Smooth muscle cell (in vitro differentiated cells): Measurements from ENCODE around the gene KCNK13. TPM values are rescaled to one million over a fixed set of nuclear protein-coding genes. Genes with fewer than 3 reads are reported as not detected.
"Not testable (repeated sequence)": the region's sequence is repeated elsewhere in the genome, so short reads cannot be mapped to it uniquely, and the experiment has no call there.

Source experiments
- DNase-seq: peaks from one replicate; lab custom pipeline; 2025; ENCODE audit not compliant: unreplicated experiment; lab: John Stamatoyannopoulos, UW
- H2AFZ ChIP-seq: fragments of 200-600 bp; sonication (generic); 2 replicates; pipeline ENCODE4 v1.6.0; 2016; ENCODE audit warnings: antibody characterized with exemption, low read depth, mild to moderate bottlenecking
- H3F3A ChIP-seq: fragments of 200-600 bp; sonication (generic); 2 replicates; pipeline ENCODE4 v1.6.0; 2017; ENCODE audit warnings: antibody characterized with exemption, low read depth
- H3K27ac ChIP-seq: fragments of 200-600 bp; sonication (generic); 2 replicates; pipeline ENCODE4 v1.5.1; 2016; ENCODE audit warnings: low read depth, mild to moderate bottlenecking
- H3K27me3 ChIP-seq: fragments of 200-600 bp; sonication (generic); 2 replicates; pipeline ENCODE4 v1.6.1; 2016; ENCODE audit warnings: low read depth, mild to moderate bottlenecking
- H3K36me3 ChIP-seq: fragments of 200-600 bp; sonication (generic); 2 replicates; pipeline ENCODE4 v1.5.1; 2016; ENCODE audit warnings: low read depth
- H3K4me1 ChIP-seq: fragments of 200-600 bp; sonication (generic); 2 replicates; pipeline ENCODE4 v1.5.1; 2016; ENCODE audit warnings: low read depth
- H3K4me2 ChIP-seq: fragments of 200-600 bp; sonication (generic); 2 replicates; pipeline ENCODE4 v1.6.0; 2016; ENCODE audit warnings: mild to moderate bottlenecking
- H3K4me3 ChIP-seq: fragments of 200-600 bp; sonication (generic); 2 replicates; pipeline ENCODE4 v1.5.1; 2016; ENCODE audit warnings: mild to moderate bottlenecking
- H3K79me2 ChIP-seq: fragments of 200-600 bp; sonication (generic); 2 replicates; pipeline ENCODE4 v1.6.0; 2016; ENCODE audit warnings: low read depth, mild to moderate bottlenecking
- H3K9ac ChIP-seq: fragments of 200-600 bp; sonication (generic); 2 replicates; pipeline ENCODE4 v1.6.0; 2016; ENCODE audit warnings: low read depth
- H3K9me3 ChIP-seq: fragments of 200-600 bp; sonication (generic); replicated peaks from 2 replicates; pipeline ENCODE4 v1.5.1; 2016; ENCODE audit warnings: low read depth
- H4K20me1 ChIP-seq: fragments of 200-600 bp; sonication (generic); 2 replicates; pipeline ENCODE4 v1.6.0; 2016; ENCODE audit warnings: low read depth
- CTCF ChIP-seq: fragments of 200-600 bp; sonication (generic); IDR thresholded peaks from 2 replicates; pipeline ENCODE4 v1.5.1; 2017; ENCODE audit warnings: borderline replicate concordance, mild to moderate bottlenecking, antibody characterized with exemption; ENCODE audit not compliant: insufficient read depth, poor library complexity, severe bottlenecking
- WGBS: methylation state at CpG from one replicate; pipeline ENCODE4 v1.1.7; 2016; ENCODE audit warnings: low lambda C conversion rate; 5-methylcytosine and 5-hydroxymethylcytosine counted together
- polyA plus RNA-seq: library from polyadenylated mRNA; unstranded; fragments of >200 nt; fragmentation: Nextera tagmentation; extraction: Ambion mirVana; gene quantifications from 2 replicates; pipeline ENCODE4 v1.2.1, GENCODE V29; 2016
- total RNA-seq: library from RNA; depleted of rRNA; stranded (reverse); fragments of >200 nt; gene quantifications from 2 replicates; pipeline ENCODE4 v1.2.3, GENCODE V29; 2014

The KCNK13 gene
- total and polyA plus RNA-seq, 2 experiments from 2014 or later = 0.45 TPM; not detected in 1

DNA sequence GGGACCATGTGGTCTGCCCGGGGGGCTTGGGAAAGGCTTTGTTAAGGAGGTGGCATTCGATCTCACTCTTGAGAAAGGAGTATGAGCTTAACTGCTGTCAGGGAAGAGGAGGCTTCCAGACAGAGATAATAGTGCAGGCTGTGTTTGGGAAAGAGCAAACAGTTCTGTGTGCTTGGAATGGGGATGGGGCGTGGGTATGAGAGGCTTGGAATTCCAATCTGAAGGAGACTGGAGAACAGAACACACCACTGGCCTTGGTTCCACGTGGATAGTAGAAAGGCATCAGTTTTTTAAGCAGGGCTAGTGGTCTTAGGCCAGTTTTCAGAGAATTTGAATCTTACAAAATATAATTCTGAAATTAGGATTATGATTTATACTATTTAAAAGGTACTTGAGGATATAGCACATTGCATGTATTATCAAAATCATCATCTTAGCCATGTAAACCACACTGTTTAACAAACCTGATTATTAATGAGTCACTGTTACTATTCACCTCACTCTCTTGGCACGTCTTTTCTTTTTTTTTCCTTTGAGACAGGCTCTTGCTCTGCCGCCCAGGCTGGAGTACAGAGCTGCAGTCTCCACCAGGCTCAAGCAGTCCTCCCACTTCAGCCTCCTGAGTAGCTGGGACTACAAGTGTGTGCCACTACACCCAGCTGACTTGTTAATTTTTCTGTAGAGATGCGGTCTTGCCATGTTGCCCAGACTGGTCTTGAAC is 38.5 kb upstream of the KCNK13 start:
- Histone ChIP-seq H4K20me1 (no peaks in the 10 kb centered on the region), H3K79me2 (no peaks in the 10 kb centered on the region), H3K4me1 (no peaks in the 10 kb centered on the region), H2AFZ (no peak overlapping the region), H3K27ac (no peak overlapping the region), H3F3A (no peaks in the 10 kb centered on the region), H3K9ac (no peak overlapping the region), H3K4me3 (no peak overlapping the region), H3K9me3 (no peaks in the 10 kb centered on the region), H3K36me3 (no peaks in the 10 kb centered on the region), H3K4me2 (no peak overlapping the region), H3K27me3 (no peaks in the 10 kb centered on the region)
- 84% methylated on average over 7 of the region's 7 CpGs for WGBS
- TF ChIP-seq CTCF = no peak
- no peak for DNase-seq

DNA sequence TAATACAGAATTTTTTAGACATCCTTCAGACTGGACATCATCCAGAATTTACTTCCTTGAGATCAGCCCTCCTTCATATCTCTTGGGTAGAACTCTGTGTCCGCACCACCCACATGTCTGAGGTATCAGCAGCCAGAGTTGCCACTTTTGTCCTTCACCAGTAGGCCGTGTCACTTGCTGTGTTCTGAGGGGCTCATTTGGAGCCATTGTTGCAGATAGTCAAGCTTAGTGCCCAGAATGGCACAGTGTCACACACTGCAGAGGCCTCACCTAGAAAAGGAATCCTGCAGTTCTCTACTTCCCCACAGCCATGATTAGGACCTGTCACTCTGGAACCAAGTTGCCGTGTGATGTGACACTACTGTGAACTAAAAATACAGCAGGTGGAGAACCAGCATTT is 36.9 kb upstream of the KCNK13 start:
- TF ChIP-seq CTCF = no peak
- no peak for DNase-seq
- Histone ChIP-seq H3K36me3 (no peaks in the 10 kb centered on the region), H2AFZ (no peak overlapping the region), H3K27me3 (no peaks in the 10 kb centered on the region), H3K9ac (no peak overlapping the region), H3K27ac (no peak overlapping the region), H3K4me2 (no peak overlapping the region), H3K4me3 (no peak overlapping the region), H3K79me2 (no peaks in the 10 kb centered on the region), H4K20me1 (no peaks in the 10 kb centered on the region), H3F3A (no peaks in the 10 kb centered on the region), H3K9me3 (no peaks in the 10 kb centered on the region), H3K4me1 (no peaks in the 10 kb centered on the region)
- WGBS = 95% methylated on average over 3 of the region's 3 CpGs

DNA sequence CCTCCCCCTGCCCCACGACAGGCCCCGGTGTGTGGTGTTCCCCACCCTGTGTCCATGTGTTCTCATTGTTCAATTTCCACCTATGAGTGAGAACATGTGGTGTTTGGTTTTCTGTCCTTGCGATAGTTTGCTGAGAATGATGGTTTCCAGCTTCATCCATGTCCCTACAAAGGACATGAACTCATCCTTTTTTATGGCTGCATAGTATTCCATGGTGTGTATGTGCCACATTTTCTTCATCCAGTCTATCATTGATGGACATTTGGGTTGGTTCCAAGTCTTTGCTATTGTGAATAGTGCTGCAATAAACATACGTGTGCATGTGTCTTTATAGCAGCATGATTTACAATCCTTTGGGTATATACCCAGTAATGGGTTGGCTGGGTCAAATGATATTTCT is 35.2 kb upstream of the KCNK13 start:
- not testable (repeated sequence) for H3K9ac ChIP-seq, H3K4me3 ChIP-seq, H3K4me2 ChIP-seq, H3K9me3 ChIP-seq, H3K4me1 ChIP-seq, DNase-seq, H3K27me3 ChIP-seq, H3F3A ChIP-seq, H3K79me2 ChIP-seq, H4K20me1 ChIP-seq, H3K36me3 ChIP-seq, H2AFZ ChIP-seq, H3K27ac ChIP-seq
- 95% methylated on average over 4 of the region's 4 CpGs for WGBS

- no peak overlapping the region for H3K4me2 ChIP-seq
- WGBS = 87% methylated on average over 1 of the region's 1 CpG
- no peaks in the 10 kb centered on the region for H3K79me2 ChIP-seq
- H3K36me3 ChIP-seq = no peaks in the 10 kb centered on the region
- H2AFZ ChIP-seq = no peak overlapping the region
- no peak overlapping the region for H3K4me3 ChIP-seq
- DNase-seq = no peak
- no peak overlapping the region for H3K27ac ChIP-seq
- H3K27me3 ChIP-seq = no peaks in the 10 kb centered on the region
- H3K9ac ChIP-seq = no peak overlapping the region
- no peaks in the 10 kb centered on the region for H3F3A ChIP-seq
- no peaks in the 10 kb centered on the region for H3K9me3 ChIP-seq
- H4K20me1 ChIP-seq = no peaks in the 10 kb centered on the region
- no peaks in the 10 kb centered on the region for H3K4me1 ChIP-seq
- TF ChIP-seq CTCF = no peak
Observed at GRCh38 chr14:90027842-90028241, 34.0 kb upstream of the KCNK13 start.
